HFFc6 (cell line): ENCODE results near the gene VPS13A. TPM values are rescaled to one million over a fixed set of nuclear protein-coding genes. Genes with fewer than 3 reads are reported as not detected.

Experiments used
- DNase-seq: peaks from one replicate; pipeline ENCODE4 v3.0.0-alpha.2; 2018
- H3K27ac Mint-ChIP-seq: 2 replicates; pipeline ENCODE4 v1.8.0; 2020; ENCODE audit warnings: mild to moderate bottlenecking, mixed read lengths
- H3K27me3 Mint-ChIP-seq: 2 replicates; pipeline ENCODE4 v1.8.0; 2021; ENCODE audit warnings: mild to moderate bottlenecking, moderate library complexity, mixed read lengths; ENCODE audit not compliant: insufficient read depth
- H3K36me3 Mint-ChIP-seq: 2 replicates; pipeline ENCODE4 v1.8.0; 2021; ENCODE audit warnings: low read depth, mixed read lengths
- H3K4me1 Mint-ChIP-seq: 2 replicates; pipeline ENCODE4 v1.8.0; 2020; ENCODE audit warnings: low read depth, mixed read lengths
- H3K4me3 Mint-ChIP-seq: 2 replicates; pipeline ENCODE4 v1.8.0; 2020; ENCODE audit warnings: mild to moderate bottlenecking, moderate library complexity, mixed read lengths
- H3K9me3 Mint-ChIP-seq: 2 replicates; pipeline ENCODE4 v1.8.0; 2020; ENCODE audit warnings: mild to moderate bottlenecking, mixed read lengths
- total RNA-seq, 6 experiments: library from RNA; stranded (reverse); fragmentation: NEBNext Ultra II Directional; extraction: Animal tissue kit (Norgen Biotek cat#: 25700); gene quantifications; 2 replicates in 1 of 6; 3 replicates in 5 of 6; pipeline ENCODE4 v1.2.3, GENCODE V29; 2021
- TF ChIP-seq, protein P1 (sequence below): fragments of 200-600 bp; sonication (generic); IDR thresholded peaks from 2 replicates; pipeline ENCODE4 v1.5.0; 2021; ENCODE audit warnings: antibody characterized with exemption, mild to moderate bottlenecking

VPS13A gene
- total RNA-seq, 6 experiments from 2014 or later: 10.6 to 13.9 (median 13.2) TPM

GRCh38 chr9:77149879-77150278, 27.5 kb upstream of the VPS13A start:
- Mint-ChIP-seq H3K36me3 (no peaks in the 10 kb centered on the region), H3K4me1 (no peaks in the 10 kb centered on the region), H3K27me3 (peaks cover 18% of the 10 kb centered on the region), H3K27ac (no peak overlapping the region), H3K4me3 (no peak overlapping the region), H3K9me3 (no peaks in the 10 kb centered on the region)
- DNase-seq: no peak
- TF ChIP-seq, protein P1, sequence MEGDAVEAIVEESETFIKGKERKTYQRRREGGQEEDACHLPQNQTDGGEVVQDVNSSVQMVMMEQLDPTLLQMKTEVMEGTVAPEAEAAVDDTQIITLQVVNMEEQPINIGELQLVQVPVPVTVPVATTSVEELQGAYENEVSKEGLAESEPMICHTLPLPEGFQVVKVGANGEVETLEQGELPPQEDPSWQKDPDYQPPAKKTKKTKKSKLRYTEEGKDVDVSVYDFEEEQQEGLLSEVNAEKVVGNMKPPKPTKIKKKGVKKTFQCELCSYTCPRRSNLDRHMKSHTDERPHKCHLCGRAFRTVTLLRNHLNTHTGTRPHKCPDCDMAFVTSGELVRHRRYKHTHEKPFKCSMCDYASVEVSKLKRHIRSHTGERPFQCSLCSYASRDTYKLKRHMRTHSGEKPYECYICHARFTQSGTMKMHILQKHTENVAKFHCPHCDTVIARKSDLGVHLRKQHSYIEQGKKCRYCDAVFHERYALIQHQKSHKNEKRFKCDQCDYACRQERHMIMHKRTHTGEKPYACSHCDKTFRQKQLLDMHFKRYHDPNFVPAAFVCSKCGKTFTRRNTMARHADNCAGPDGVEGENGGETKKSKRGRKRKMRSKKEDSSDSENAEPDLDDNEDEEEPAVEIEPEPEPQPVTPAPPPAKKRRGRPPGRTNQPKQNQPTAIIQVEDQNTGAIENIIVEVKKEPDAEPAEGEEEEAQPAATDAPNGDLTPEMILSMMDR: no peak

DNA sequence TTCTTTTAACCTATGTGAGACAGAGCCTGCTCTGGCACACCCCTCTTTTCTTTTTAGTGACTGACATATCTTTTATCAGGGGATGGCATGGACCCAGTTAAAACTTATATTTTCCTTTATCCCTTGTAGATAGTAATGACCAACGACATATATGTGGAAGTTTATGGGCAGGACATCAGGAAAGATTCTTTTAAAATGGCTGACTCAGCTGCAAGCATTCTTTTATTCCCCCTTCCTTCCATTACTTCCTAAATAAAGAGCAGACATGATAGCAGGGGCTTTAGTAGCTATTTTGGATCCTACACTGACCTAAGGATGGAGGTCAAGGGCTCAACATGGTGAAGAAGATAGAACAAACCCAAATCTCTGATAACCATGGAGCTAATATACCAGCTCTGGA, 25.0 kb upstream of the VPS13A start:
- no peaks in the 10 kb centered on the region for H3K36me3 Mint-ChIP-seq
- H3K27me3 Mint-ChIP-seq: peaks cover 14% of the 10 kb centered on the region
- H3K9me3 Mint-ChIP-seq: no peaks in the 10 kb centered on the region
- no peak for DNase-seq
- TF ChIP-seq, protein P1: no peak
- no peaks in the 10 kb centered on the region for H3K4me1 Mint-ChIP-seq
- no peak overlapping the region for H3K4me3 Mint-ChIP-seq
- H3K27ac Mint-ChIP-seq: no peak overlapping the region

- Mint-ChIP-seq H3K27ac (no peak overlapping the region), H3K4me3 (no peak overlapping the region), H3K36me3 (no peaks in the 10 kb centered on the region), H3K9me3 (no peaks in the 10 kb centered on the region), H3K4me1 (peaks cover 11% of the 10 kb centered on the region), H3K27me3 (peaks cover 11% of the 10 kb centered on the region)
- TF ChIP-seq, protein P1: no peak
- DNase-seq: no peak
These were observed 20.5 kb upstream of the VPS13A start for GRCh38 chr9:77156646-77157371.

DNA sequence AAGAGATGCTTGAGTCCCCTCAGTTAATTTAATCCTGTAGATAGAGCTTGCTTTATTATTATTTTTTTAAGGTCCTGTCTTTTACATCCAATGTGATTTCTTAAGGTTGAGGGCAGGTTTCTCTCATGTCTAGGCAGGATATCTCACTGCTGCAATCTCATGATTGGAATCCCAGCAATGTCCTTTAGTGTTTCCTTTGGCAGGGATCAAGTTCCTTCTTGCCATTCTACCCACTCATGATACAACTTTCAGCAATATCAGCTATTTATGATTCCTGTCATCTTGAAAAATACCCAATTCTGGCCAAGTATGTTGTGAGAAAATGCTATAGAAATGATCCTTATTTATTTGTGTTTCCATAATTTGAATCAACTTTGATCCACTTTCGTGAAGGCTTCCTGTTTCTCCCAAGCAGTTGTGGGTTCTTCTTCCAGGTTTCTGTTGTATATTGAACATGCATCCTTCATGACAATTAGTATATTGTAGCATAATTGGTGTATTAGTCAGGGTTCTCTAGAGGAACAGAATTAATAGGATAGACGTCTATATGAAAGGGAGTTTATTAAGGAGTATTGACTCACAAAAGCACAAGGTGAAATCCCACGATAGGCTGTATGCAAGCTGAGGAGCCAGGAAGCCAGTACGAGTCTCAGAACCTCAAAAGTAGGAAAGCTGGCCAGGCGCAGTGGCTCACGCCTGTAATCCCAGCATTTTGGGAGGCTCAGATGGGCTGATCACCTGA, 18.4 kb upstream of the VPS13A start:
- H3K36me3 Mint-ChIP-seq: no peaks in the 10 kb centered on the region
- H3K27me3 Mint-ChIP-seq: peaks cover 5% of the 10 kb centered on the region
- peaks cover 15% of the 10 kb centered on the region for H3K4me1 Mint-ChIP-seq
- H3K27ac Mint-ChIP-seq: no peak overlapping the region
- no peaks in the 10 kb centered on the region for H3K9me3 Mint-ChIP-seq
- H3K4me3 Mint-ChIP-seq: no peak overlapping the region
- TF ChIP-seq, protein P1: no peak
- peak; percentile 21 for DNase-seq

- H3K4me1 Mint-ChIP-seq: peaks cover 18% of the 10 kb centered on the region
- no peak overlapping the region for H3K4me3 Mint-ChIP-seq
- peaks cover 1% of the 10 kb centered on the region; the same call in 1 of the 2 replicates for H3K27me3 Mint-ChIP-seq
- H3K36me3 Mint-ChIP-seq: no peaks in the 10 kb centered on the region
- no peak for DNase-seq
- no peak overlapping the region for H3K27ac Mint-ChIP-seq
- no peaks in the 10 kb centered on the region for H3K9me3 Mint-ChIP-seq
- TF ChIP-seq, protein P1: no peak
These were observed 16.1 kb upstream of the VPS13A start for GRCh38 chr9:77161191-77161590.
